Activated CD4-positive, alpha-beta T cell treated with anti-CD3 and anti-CD28 coated beads, Interleukin-2, amount 10 ng/mL, durations not matched to agents 7 days and 5 days (primary cell): ENCODE measurements around the gene GBP1. TPM values are rescaled to one million over a fixed set of nuclear protein-coding genes. Genes with fewer than 3 reads are reported as not detected.
"Not testable (repeated sequence)": the region's sequence is repeated elsewhere in the genome, so short reads cannot be mapped to it uniquely, and the experiment has no call there.

Source experiments
- CTCF ChIA-PET: fragments of 350-600 bp; sonication (Branson Sonifier 250); formaldehyde crosslinking; loops from one replicate; lab custom pipeline; 2021; ENCODE audit warnings: antibody characterized with exemption; lab: Charles Lee
- POLR2A ChIA-PET: fragments of 350-600 bp; sonication (Branson Sonifier 250); formaldehyde crosslinking; loops from one replicate; lab custom pipeline; 2021; ENCODE audit warnings: antibody characterized with exemption; lab: Charles Lee
- DNase-seq: peaks from one replicate; pipeline ENCODE4 v3.0.0-alpha.2; 2020
- H3K27ac Mint-ChIP-seq: one replicate; pipeline ENCODE4 v1.8.0; 2021; ENCODE audit warnings: mild to moderate bottlenecking, moderate library complexity, mixed read lengths
- H3K27me3 Mint-ChIP-seq: one replicate; pipeline ENCODE4 v1.8.0; 2021; ENCODE audit warnings: mixed read lengths
- H3K36me3 Mint-ChIP-seq: one replicate; pipeline ENCODE4 v1.8.0; 2021; ENCODE audit warnings: low read depth, mixed read lengths
- H3K4me1 Mint-ChIP-seq: one replicate; pipeline ENCODE4 v1.8.0; 2021; ENCODE audit warnings: mixed read lengths
- H3K4me3 Mint-ChIP-seq: one replicate; pipeline ENCODE4 v1.8.0; 2021; ENCODE audit warnings: mild to moderate bottlenecking, moderate library complexity, mixed read lengths
- H3K9me3 Mint-ChIP-seq: one replicate; pipeline ENCODE4 v1.8.0; 2021; ENCODE audit warnings: mixed read lengths
- total RNA-seq, 2 experiments: library from RNA; stranded (reverse); gene quantifications; one replicate each; pipeline ENCODE4 v1.2.3, GENCODE V29; 2021

GBP1 gene
- total RNA-seq, 2 experiments from 2014 or later: 272 to 292 TPM

GRCh38 chr1:89050649-89051033 is 14.4 kb downstream of the GBP1 start:
- no peak for DNase-seq
- H3K36me3 Mint-ChIP-seq: peaks cover 71% of the 10 kb centered on the region
- no peak overlapping the region for H3K27ac Mint-ChIP-seq
- no peak overlapping the region for H3K4me3 Mint-ChIP-seq
- peaks cover 5% of the 10 kb centered on the region for H3K4me1 Mint-ChIP-seq
- ChIA-PET POLR2A (no interaction called here), CTCF (interaction anchor here (1.0 to 1.2 kb wide), 2 partner anchors 10 to 260 kb away, joined by 3 read pairs; no protein-coding TSS in a partner anchor)
- H3K9me3 Mint-ChIP-seq: no peaks in the 10 kb centered on the region
- H3K27me3 Mint-ChIP-seq: no peaks in the 10 kb centered on the region

GRCh38 chr1:89049901-89050648 is 14.9 kb downstream of the GBP1 start:
- CTCF ChIA-PET: interaction anchor here (1.0 to 1.2 kb wide), 2 partner anchors 9 to 260 kb away, joined by 3 read pairs; no protein-coding TSS in a partner anchor
- DNase-seq, H3K27me3 Mint-ChIP-seq, H3K4me3 Mint-ChIP-seq, H3K4me1 Mint-ChIP-seq, H3K9me3 Mint-ChIP-seq, POLR2A ChIA-PET: not testable (repeated sequence)
- Mint-ChIP-seq H3K36me3 (peaks cover 65% of the 10 kb centered on the region), H3K27ac (peak overlapping the region; percentile 11)

- H3K4me1 Mint-ChIP-seq, DNase-seq, H3K9me3 Mint-ChIP-seq, H3K4me3 Mint-ChIP-seq, H3K27ac Mint-ChIP-seq, POLR2A ChIA-PET, H3K27me3 Mint-ChIP-seq: not testable (repeated sequence)
- H3K36me3 Mint-ChIP-seq: peaks cover 63% of the 10 kb centered on the region
- CTCF ChIA-PET: interaction anchor here (1.7 kb wide), 1 partner anchor 16 kb away, joined by 6 read pairs; the partner anchor contains the start of gene GBP1
Observed at GRCh38 chr1:89049187-89049586, 15.8 kb downstream of the GBP1 start.

- H3K36me3 Mint-ChIP-seq: peaks cover 60% of the 10 kb centered on the region
- no peak overlapping the region for H3K27ac Mint-ChIP-seq
- no peaks in the 10 kb centered on the region for H3K27me3 Mint-ChIP-seq
- ChIA-PET POLR2A (no interaction called here), CTCF (interaction anchor here (0.9 to 1.7 kb wide), 3 partner anchors 9 to 82 kb away, joined by 3 to 6 read pairs (median 3); partner anchors contain the start of gene GBP1)
- DNase-seq: no peak
- H3K4me3 Mint-ChIP-seq: no peak overlapping the region
- peaks cover 5% of the 10 kb centered on the region for H3K4me1 Mint-ChIP-seq
- H3K9me3 Mint-ChIP-seq: peaks cover 8% of the 10 kb centered on the region
Observed at GRCh38 chr1:89047734-89048133, 17.3 kb downstream of the GBP1 start.

- CTCF ChIA-PET: interaction anchor here (1.2 kb wide), 1 partner anchor 19 kb away, joined by 3 read pairs; the partner anchor contains the start of gene GBP1
- H3K4me3 Mint-ChIP-seq, H3K27ac Mint-ChIP-seq, H3K27me3 Mint-ChIP-seq, H3K4me1 Mint-ChIP-seq, POLR2A ChIA-PET, DNase-seq: not testable (repeated sequence)
- peaks cover 61% of the 10 kb centered on the region for H3K36me3 Mint-ChIP-seq
- peaks cover 13% of the 10 kb centered on the region for H3K9me3 Mint-ChIP-seq
Observed at GRCh38 chr1:89046318-89047183, 18.5 kb downstream of the GBP1 start.

- Mint-ChIP-seq H3K27me3 (no peaks in the 10 kb centered on the region), H3K27ac (no peak overlapping the region), H3K9me3 (peaks cover 22% of the 10 kb centered on the region), H3K4me1 (peaks cover 17% of the 10 kb centered on the region), H3K36me3 (peaks cover 57% of the 10 kb centered on the region), H3K4me3 (no peak overlapping the region)
- ChIA-PET POLR2A (no interaction called here), CTCF (interaction anchor here (1.2 kb wide), 1 partner anchor 20 kb away, joined by 3 read pairs; the partner anchor contains the start of gene GBP1)
- DNase-seq: no peak
Observed at GRCh38 chr1:89044970-89045721, 19.9 kb downstream of the GBP1 start.

- DNase-seq: no peak
- no peak overlapping the region for H3K4me3 Mint-ChIP-seq
- H3K36me3 Mint-ChIP-seq: peaks cover 57% of the 10 kb centered on the region
- ChIA-PET POLR2A (no interaction called here), CTCF (interaction anchor here (1.4 to 1.7 kb wide), 2 partner anchors 9 to 22 kb away, joined by 5 to 8 read pairs; no protein-coding TSS in a partner anchor)
- H3K27me3 Mint-ChIP-seq: peaks cover 3% of the 10 kb centered on the region
- H3K27ac Mint-ChIP-seq: no peak overlapping the region
- H3K9me3 Mint-ChIP-seq: peaks cover 30% of the 10 kb centered on the region
- H3K4me1 Mint-ChIP-seq: peaks cover 28% of the 10 kb centered on the region
Observed at GRCh38 chr1:89043940-89044339, 21.1 kb downstream of the GBP1 start.

GRCh38 chr1:89042491-89042890 is 22.5 kb downstream of the GBP1 start:
- Mint-ChIP-seq H3K27me3 (peaks cover 7% of the 10 kb centered on the region), H3K36me3 (peaks cover 46% of the 10 kb centered on the region), H3K4me1 (peaks cover 25% of the 10 kb centered on the region), H3K9me3 (peaks cover 34% of the 10 kb centered on the region), H3K4me3 (no peak overlapping the region), H3K27ac (no peak overlapping the region)
- CTCF ChIA-PET: interaction anchor here (1.0 to 1.8 kb wide), 8 partner anchors 8 to 562 kb away, joined by 3 to 8 read pairs (median 5); partner anchors contain the start of gene GBP1
- no peak for DNase-seq
- POLR2A ChIA-PET: no interaction called here

- H3K27me3 Mint-ChIP-seq: peaks cover 7% of the 10 kb centered on the region
- H3K9me3 Mint-ChIP-seq: peaks cover 34% of the 10 kb centered on the region
- no peak overlapping the region for H3K27ac Mint-ChIP-seq
- peaks cover 51% of the 10 kb centered on the region for H3K36me3 Mint-ChIP-seq
- ChIA-PET POLR2A (no interaction called here), CTCF (interaction anchor here (1.0 to 1.8 kb wide), 5 partner anchors 9 to 562 kb away, joined by 3 to 5 read pairs (median 3); partner anchors contain the start of gene GBP1)
- no peak for DNase-seq
- peaks cover 25% of the 10 kb centered on the region for H3K4me1 Mint-ChIP-seq
- no peak overlapping the region for H3K4me3 Mint-ChIP-seq
Observed at GRCh38 chr1:89041721-89042120, 23.3 kb downstream of the GBP1 start.

GRCh38 chr1:89041119-89041641 is 23.8 kb downstream of the GBP1 start:
- POLR2A ChIA-PET: no interaction called here
- no peak overlapping the region for H3K27ac Mint-ChIP-seq
- CTCF ChIA-PET: interaction anchor here (1.0 to 1.8 kb wide), 4 partner anchors 10 to 563 kb away, joined by 3 to 5 read pairs (median 4); partner anchors contain the start of gene GBP1
- peaks cover 7% of the 10 kb centered on the region for H3K27me3 Mint-ChIP-seq
- H3K9me3 Mint-ChIP-seq: peaks cover 34% of the 10 kb centered on the region
- no peak overlapping the region for H3K4me3 Mint-ChIP-seq
- no peak for DNase-seq
- H3K4me1 Mint-ChIP-seq: peaks cover 25% of the 10 kb centered on the region
- H3K36me3 Mint-ChIP-seq: peaks cover 51% of the 10 kb centered on the region

GRCh38 chr1:89040315-89040626 is 24.7 kb downstream of the GBP1 start:
- Mint-ChIP-seq H3K27me3 (peaks cover 7% of the 10 kb centered on the region), H3K4me3 (no peak overlapping the region), H3K36me3 (peaks cover 52% of the 10 kb centered on the region), H3K9me3 (peaks cover 34% of the 10 kb centered on the region), H3K27ac (no peak overlapping the region), H3K4me1 (peaks cover 25% of the 10 kb centered on the region)
- DNase-seq: no peak
- ChIA-PET POLR2A (no interaction called here), CTCF (interaction anchor here (0.6 to 1.5 kb wide), 3 partner anchors 22 to 908 kb away, joined by 3 read pairs; no protein-coding TSS in a partner anchor)

- DNase-seq: no peak
- Mint-ChIP-seq H3K4me1 (peaks cover 36% of the 10 kb centered on the region), H3K9me3 (peaks cover 36% of the 10 kb centered on the region), H3K27ac (no peak overlapping the region), H3K4me3 (no peak overlapping the region), H3K36me3 (peaks cover 52% of the 10 kb centered on the region), H3K27me3 (peaks cover 7% of the 10 kb centered on the region)
- ChIA-PET CTCF (no interaction called here), POLR2A (no interaction called here)
Observed at GRCh38 chr1:89037186-89037585, 27.8 kb downstream of the GBP1 start.
